SK-N-SH (cell line): ENCODE measurements around the gene NEMP1. TPM values are rescaled to one million over a fixed set of nuclear protein-coding genes. Genes with fewer than 3 reads are reported as not detected.
A peak's percentile ranks its signal among the peaks of the same experiment; 100 is the strongest.
"Not testable (repeated sequence)": the region's sequence is repeated elsewhere in the genome, so short reads cannot be mapped to it uniquely, and the experiment has no call there.

Experiments
- CTCF ChIA-PET: fragments of 300-600, 350-600 bp; formaldehyde crosslinking; extraction: SDS; loops from one replicate; lab custom pipeline; 2021; lab: Yijun Ruan, JAX
- POLR2A ChIA-PET: fragments of 350-600 bp; sonication (Branson Sonifier 250); formaldehyde crosslinking; extraction: SDS; loops from one replicate; lab custom pipeline; 2020; ENCODE audit warnings: antibody characterized with exemption, inconsistent platforms; lab: Yijun Ruan, JAX
- DNase-seq: peaks from one replicate; pipeline ENCODE4 v3.0.0; 2012
- H2AFZ ChIP-seq: fragments of 200-600 bp; sonication (generic); 2 replicates; pipeline ENCODE4 v1.8.1; 2016; ENCODE audit warnings: antibody characterized with exemption, mild to moderate bottlenecking, low read depth
- H3F3A ChIP-seq: fragments of 200-600 bp; sonication (generic); replicated peaks from 2 replicates; pipeline ENCODE3; 2016; ENCODE audit warnings: antibody characterized with exemption, mild to moderate bottlenecking; ENCODE audit not compliant: insufficient read depth
- H3K27ac ChIP-seq, 2 experiments: fragments of 200-500 bp in 1 of 2; fragments of 200-600 bp in 1 of 2; sonication (Bioruptor generic) in 1 of 2; sonication (generic), shearing (Covaris generic) in 1 of 2; 2 replicates each; pipeline versions ENCODE4 v1.5.1 to v1.6.1; 2014 to 2016; ENCODE audit warnings: low read depth in 2 of 2, inconsistent platforms in 1 of 2, low read length in 1 of 2, mild to moderate bottlenecking in 1 of 2, mixed read lengths in 1 of 2
- H3K27me3 ChIP-seq: fragments of 200-600 bp; sonication (generic), shearing (Covaris generic); 2 replicates; pipeline ENCODE4 v1.6.1; 2016; ENCODE audit warnings: mixed run types; ENCODE audit not compliant: insufficient read depth
- H3K36me3 ChIP-seq, 2 experiments: fragments of 200-500 bp in 1 of 2; fragments of 200-600 bp in 1 of 2; sonication (Bioruptor generic) in 1 of 2; sonication (generic) in 1 of 2; replicated peaks in 1 of 2; 2 replicates each; pipeline versions ENCODE3 to v1.5.1; 2014 to 2016; ENCODE audit warnings: low read length in 1 of 2, mild to moderate bottlenecking in 1 of 2; ENCODE audit not compliant: insufficient read depth in 2 of 2, control insufficient read depth in 1 of 2
- H3K4me1 ChIP-seq, 2 experiments: fragments of 200-500 bp in 1 of 2; fragments of 200-600 bp in 1 of 2; sonication (Bioruptor generic) in 1 of 2; sonication (generic), shearing (Covaris generic) in 1 of 2; 2 replicates each; pipeline versions ENCODE4 v1.5.1 to v1.6.1; 2014 to 2016; ENCODE audit warnings: low read depth in 1 of 2, low read length in 1 of 2, mixed run types in 1 of 2; ENCODE audit not compliant: insufficient read depth in 2 of 2, control insufficient read depth in 1 of 2
- H3K4me2 ChIP-seq: fragments of 200-600 bp; sonication (generic), shearing (Covaris generic); 2 replicates; pipeline ENCODE4 v1.6.1; 2017; ENCODE audit warnings: mixed run types
- H3K4me3 ChIP-seq, 2 experiments: fragments of 200-500 bp in 1 of 2; fragments of 200-600 bp in 1 of 2; sonication (Bioruptor generic) in 1 of 2; sonication (generic), shearing (Covaris generic) in 1 of 2; 2 replicates each; pipeline versions ENCODE4 v1.5.1 to v1.8.1; 2014 to 2016; ENCODE audit warnings: low read depth in 2 of 2, inconsistent platforms in 1 of 2, low read length in 1 of 2, mild to moderate bottlenecking in 1 of 2, mixed read lengths in 1 of 2, moderate library complexity in 1 of 2
- H3K79me2 ChIP-seq: fragments of 200-600 bp; sonication (generic); 2 replicates; pipeline ENCODE4 v1.8.1; 2017; ENCODE audit warnings: mild to moderate bottlenecking; ENCODE audit not compliant: insufficient read depth
- H3K9ac ChIP-seq: fragments of 200-600 bp; sonication (generic); 2 replicates; pipeline ENCODE4 v1.6.1; 2017; ENCODE audit warnings: mixed run types
- H3K9me2 ChIP-seq: fragments of 200-600 bp; sonication (generic); 2 replicates; pipeline ENCODE4 v1.6.1; 2017; ENCODE audit warnings: mixed run types
- H3K9me3 ChIP-seq: fragments of 200-600 bp; sonication (generic); 2 replicates; pipeline ENCODE4 v1.6.1; 2017; ENCODE audit warnings: mixed run types, mild to moderate bottlenecking, moderate library complexity
- H4K20me1 ChIP-seq: fragments of 200-600 bp; sonication (generic); 2 replicates; pipeline ENCODE4 v1.6.1; 2017; ENCODE audit warnings: mild to moderate bottlenecking, mixed run types; ENCODE audit not compliant: insufficient read depth
- CHD2 ChIP-seq: fragments of 150-350 bp; IDR thresholded peaks from 2 replicates; pipeline ENCODE4 v1.6.1; 2018; ENCODE audit warnings: low read length; ENCODE audit not compliant: partially characterized antibody
- CTCF ChIP-seq: fragments of 200-600 bp; sonication (generic); IDR thresholded peaks from 2 replicates; pipeline ENCODE4 v1.6.1; 2017; ENCODE audit warnings: antibody characterized with exemption, mild to moderate bottlenecking, moderate library complexity
- EP300 ChIP-seq, 2 experiments: IDR thresholded peaks; 2 replicates each; pipeline versions ENCODE4 v1.4.0 to v1.6.1; 2012; ENCODE audit warnings: borderline replicate concordance in 1 of 2, low read depth in 1 of 2, low read length in 1 of 2
- GATA2 ChIP-seq: sonication (generic); formaldehyde crosslinking; IDR thresholded peaks from 2 replicates; pipeline ENCODE4 v1.5.0; 2020; ENCODE audit warnings: mild to moderate bottlenecking, missing genetic modification reagents
- JUND ChIP-seq: IDR thresholded peaks from 2 replicates; pipeline ENCODE4 v1.4.0; 2012
- MXI1 ChIP-seq: IDR thresholded peaks from 2 replicates; pipeline ENCODE4 v1.6.1; 2012; ENCODE audit warnings: mild to moderate bottlenecking, low read depth, low read length, improper control_type of control experiment
- NRF1 ChIP-seq: IDR thresholded peaks from 2 replicates; pipeline ENCODE4 v1.6.1; 2012; ENCODE audit warnings: low read depth, mild to moderate bottlenecking, low read length
- POLR2AphosphoS5 ChIP-seq: IDR thresholded peaks from 2 replicates; pipeline ENCODE4 v1.6.1; 2012; ENCODE audit warnings: low read depth, low read length
- SIN3A ChIP-seq: IDR thresholded peaks from 2 replicates; pipeline ENCODE4 v1.6.1; 2012; ENCODE audit warnings: low read depth, mild to moderate bottlenecking, low read length, moderate library complexity, borderline replicate concordance
- SMC3 ChIP-seq: IDR thresholded peaks from 2 replicates; pipeline ENCODE4 v1.6.1; 2012; ENCODE audit warnings: low read depth, low read length, improper control_type of control experiment
- TAF1 ChIP-seq: IDR thresholded peaks from 2 replicates; pipeline ENCODE4 v1.6.1; 2012; ENCODE audit warnings: low read depth, mild to moderate bottlenecking, low read length, moderate library complexity, borderline replicate concordance
- WGBS: methylation state at CpG from one replicate; pipeline ENCODE4 v1.1.6; 2017; ENCODE audit warnings: low lambda C conversion rate; 5-methylcytosine and 5-hydroxymethylcytosine counted together
- polyA plus RNA-seq, 3 experiments: library from polyadenylated mRNA; depleted of rRNA; stranded (reverse); fragments of >200 nt; gene quantifications; 2 replicates each; pipeline ENCODE4 v1.2.3, GENCODE V29; 2012

Gene NEMP1
- polyA plus RNA-seq, 1 of the 3 experiments (the other 2 are of a cell fraction): 6.2 TPM

GRCh38 chr12:57027011-57027804 is 51.4 kb downstream of the NEMP1 start:
- ChIA-PET CTCF (interaction anchor here (0.7 to 10.5 kb wide), 18 partner anchors 11 to 426 kb away, joined by 3 to 101 read pairs (median 4); partner anchors contain the start of genes HSD17B6, STAT6, TAC3 and ZBTB39), POLR2A (interaction anchor here (0.7 to 1.6 kb wide), 3 partner anchors 10 to 302 kb away, joined by 3 to 7 read pairs (median 4); partner anchors contain the start of genes NACA and TAC3)
- peaks cover 5% of the 10 kb centered on the region; the same call in 1 of the 2 replicates for H3K27me3 ChIP-seq

GRCh38 chr12:57025196-57025595 is 53.4 kb downstream of the NEMP1 start:
- Histone ChIP-seq H3K9me2 (no peaks in the 10 kb centered on the region), H4K20me1 (no peaks in the 10 kb centered on the region), H3K4me2 (no peak overlapping the region), H3K4me1 (peaks cover 0 to 49% of the 10 kb centered on the region in 2 experiments; a peak in 2 of 4 replicates), H3K27me3 (peaks cover 5% of the 10 kb centered on the region; the same call in 1 of the 2 replicates), H3K4me3 (no peak overlapping the region), H3K79me2 (no peaks in the 10 kb centered on the region), H3K36me3 (no peaks in the 10 kb centered on the region), H3K9me3 (no peaks in the 10 kb centered on the region), H3F3A (no peaks in the 10 kb centered on the region), H3K27ac (no peak overlapping the region), H3K9ac (no peak overlapping the region), H2AFZ (no peak overlapping the region)
- no peak for DNase-seq
- no peak for TF ChIP-seq CHD2
- TF ChIP-seq POLR2AphosphoS5: no peak
- TF ChIP-seq NRF1: no peak
- no peak for TF ChIP-seq CTCF
- no peak for TF ChIP-seq TAF1
- 30% methylated on average over 2 of the region's 2 CpGs for WGBS
- ChIA-PET POLR2A (no interaction called here), CTCF (interaction anchor here (1.2 to 10.5 kb wide), 6 partner anchors 9 to 87 kb away, joined by 4 to 101 read pairs (median 12); partner anchors contain the start of genes STAT6, TAC3 and ZBTB39)

More at GRCh38 chr12:57027011-57027804, 51.4 kb downstream of the NEMP1 start:
- no peaks in the 10 kb centered on the region for H3K36me3 ChIP-seq
- H3F3A ChIP-seq: no peaks in the 10 kb centered on the region
- H3K9ac ChIP-seq: no peak overlapping the region
- peaks cover 0 to 58% of the 10 kb centered on the region in 2 experiments; a peak in 2 of 4 replicates for H3K4me1 ChIP-seq
- peak overlapping the region in 1 of 2 experiments; percentile 61; a peak in 2 of 4 replicates for H3K27ac ChIP-seq
- TF ChIP-seq JUND (no peak), MXI1 (peak; percentile 96), SIN3A (no peak), POLR2AphosphoS5 (no peak), GATA2 (CRISPR knock-in tag) (peak; percentile 44; the same call in 1 of the 2 replicates), SMC3 (no peak), EP300 (IDR thresholded peaks at IDR 0.05; ENCODE audit: borderline replicate concordance in 1 of 2, low read depth in 1 of 2, low read length in 1 of 2) (peak in 1 of 2 experiments; percentile 50; a peak in 2 of 4 replicates)
- H3K4me3 ChIP-seq: no peak overlapping the region
- no peaks in the 10 kb centered on the region for H4K20me1 ChIP-seq
- no peak overlapping the region for H2AFZ ChIP-seq
- no peak overlapping the region for H3K4me2 ChIP-seq
- no peaks in the 10 kb centered on the region for H3K9me3 ChIP-seq
- H3K79me2 ChIP-seq: no peaks in the 10 kb centered on the region
- WGBS: 63% methylated on average over 12 of the region's 13 CpGs
- peak; percentile 52 for DNase-seq
- no peaks in the 10 kb centered on the region for H3K9me2 ChIP-seq

GRCh38 chr12:57022324-57022723 is 56.3 kb downstream of the NEMP1 start:
- H4K20me1 ChIP-seq, POLR2A ChIA-PET, H3K27me3 ChIP-seq, H3K79me2 ChIP-seq, H3K27ac ChIP-seq, H3K9me3 ChIP-seq, H3K36me3 ChIP-seq, H3K4me3 ChIP-seq, H3K9ac ChIP-seq, H3F3A ChIP-seq, DNase-seq, H2AFZ ChIP-seq, H3K9me2 ChIP-seq, H3K4me2 ChIP-seq: not testable (repeated sequence)
- CTCF ChIA-PET: interaction anchor here (1.2 to 10.1 kb wide), 6 partner anchors 15 to 150 kb away, joined by 3 to 110 read pairs (median 6); partner anchors contain the start of gene ZBTB39
- 82% methylated on average over 5 of the region's 5 CpGs for WGBS
- H3K4me1 ChIP-seq: peaks cover 0 to 21% of the 10 kb centered on the region in 2 experiments; a peak in 1 of 4 replicates
